Spinal cord (tissue), 10 donors: ENCODE data around the gene RIPPLY1. TPM values are rescaled to one million over a fixed set of nuclear protein-coding genes. Genes with fewer than 3 reads are reported as not detected.

Experiments
- DNase-seq, 6 donors: peaks; one replicate each; pipeline versions ENCODE4 v3.0.0 to v3.0.0-alpha.2; 2013 to 2015; ENCODE audit warnings: low spot score in 6 of 6, low read depth in 4 of 6
- H3K27ac ChIP-seq: one replicate; pipeline ENCODE4 v1.5.1; 2013; ENCODE audit warnings: low read depth, low read length, control low read depth
- H3K27me3 ChIP-seq: one replicate; pipeline ENCODE4 v1.6.1; 2013; ENCODE audit warnings: low read length; ENCODE audit not compliant: control insufficient read depth, insufficient read depth
- H3K36me3 ChIP-seq: one replicate; pipeline ENCODE4 v1.6.1; 2013; ENCODE audit warnings: low read length; ENCODE audit not compliant: control insufficient read depth, insufficient read depth
- H3K4me1 ChIP-seq: one replicate; pipeline ENCODE4 v1.6.1; 2013; ENCODE audit warnings: low read length; ENCODE audit not compliant: control insufficient read depth, insufficient read depth
- H3K4me3 ChIP-seq: one replicate; pipeline ENCODE4 v1.5.1; 2013; ENCODE audit warnings: low read depth, low read length, control low read depth
- H3K9me3 ChIP-seq: one replicate; pipeline ENCODE4 v1.6.1; 2013; ENCODE audit warnings: low read length; ENCODE audit not compliant: control insufficient read depth, insufficient read depth
- WGBS: methylation state at CpG from one replicate; pipeline ENCODE4 v1.1.5; 2013; ENCODE audit warnings: missing lambda C conversion rate; ENCODE audit not compliant: insufficient coverage; 5-methylcytosine and 5-hydroxymethylcytosine counted together
- polyA plus RNA-seq, 2 donors: library from polyadenylated mRNA; unstranded; fragments of 120-200 nt; gene quantifications; one replicate each; pipeline ENCODE4 v1.2.1, GENCODE V29; 2013; ENCODE audit not compliant: insufficient read length in 2 of 2
- total RNA-seq, 2 donors: library from RNA; depleted of rRNA in 1 of 2; stranded (reverse); fragments of 120-200 nt in 1 of 2; fragments of >200 nt in 1 of 2; gene quantifications; one replicate each; pipeline versions ENCODE4 v1.2.3 to v1.2.4, GENCODE V29; 2013 to 2014
- donor health status: healthy.

Gene RIPPLY1
- total and polyA plus RNA-seq, 4 donors, result 0.18 to 0.28 TPM; not detected in 2

- no peaks in the 10 kb centered on the region for H3K36me3 ChIP-seq
- no peak within 1 kb of the TSS for H3K27ac ChIP-seq
- no peaks in the 10 kb centered on the region for H3K9me3 ChIP-seq
- peaks cover 22% of the 10 kb centered on the region for H3K27me3 ChIP-seq
- DNase-seq, result peak in 1 of 6 donors; percentile 30
- H3K4me3 ChIP-seq, result no peak within 1 kb of the TSS
- H3K4me1 ChIP-seq, result peaks cover 4% of the 10 kb centered on the region
- WGBS, result no CpG with 5 or more reads among the region's 2 CpGs
Measured at GRCh38 chrX:106919932-106920452, 16.9 kb upstream of the RIPPLY1 start, which contains the start of gene CLDN2. Gene CLDN2, plus strand, starts transcription at chrX:106920402. Its CDS starts 7,827 bp downstream, at chrX:106928229.

- Histone ChIP-seq H3K9me3 (no peaks in the 10 kb centered on the region), H3K36me3 (no peaks in the 10 kb centered on the region), H3K4me3 (no peak overlapping the region), H3K4me1 (peaks cover 4% of the 10 kb centered on the region), H3K27me3 (peaks cover 22% of the 10 kb centered on the region), H3K27ac (no peak overlapping the region)
- DNase-seq, result no peak
- WGBS, result 45% methylated on average over 5 of the region's 6 CpGs
Measured at GRCh38 chrX:106917830-106918500, 14.8 kb upstream of the RIPPLY1 start.

- 100% methylated on average over 1 of the region's 2 CpGs for WGBS
- H3K27me3 ChIP-seq, result peaks cover 25% of the 10 kb centered on the region
Measured at GRCh38 chrX:106912864-106913263, 9.7 kb upstream of the RIPPLY1 start.

GRCh38 chrX:106906361-106906760, 3.2 kb upstream of the RIPPLY1 start:
- Histone ChIP-seq H3K36me3 (no peaks in the 10 kb centered on the region), H3K27ac (no peak overlapping the region), H3K27me3 (peaks cover 20% of the 10 kb centered on the region), H3K9me3 (no peaks in the 10 kb centered on the region), H3K4me1 (peaks cover 16% of the 10 kb centered on the region), H3K4me3 (no peak overlapping the region)
- DNase-seq, result no peak
- WGBS, result 56% methylated on average over 6 of the region's 6 CpGs

More at GRCh38 chrX:106912864-106913263, 9.7 kb upstream of the RIPPLY1 start:
- H3K27ac ChIP-seq, result no peak overlapping the region
- no peaks in the 10 kb centered on the region for H3K9me3 ChIP-seq
- H3K36me3 ChIP-seq, result no peaks in the 10 kb centered on the region
- no peaks in the 10 kb centered on the region for H3K4me1 ChIP-seq
- no peak for DNase-seq
- H3K4me3 ChIP-seq, result no peak overlapping the region

- H3K27ac ChIP-seq, result no peak overlapping the region
- no peak overlapping the region for H3K4me3 ChIP-seq
- H3K9me3 ChIP-seq, result no peaks in the 10 kb centered on the region
- H3K36me3 ChIP-seq, result no peaks in the 10 kb centered on the region
- peaks cover 20% of the 10 kb centered on the region for H3K27me3 ChIP-seq
- H3K4me1 ChIP-seq, result peaks cover 16% of the 10 kb centered on the region
- no peak for DNase-seq
- WGBS, result 57% methylated on average over 1 of the region's 5 CpGs
Measured at GRCh38 chrX:106905064-106905708, 2.0 kb upstream of the RIPPLY1 start.

- Histone ChIP-seq H3K9me3 (no peaks in the 10 kb centered on the region), H3K4me3 (no peak overlapping the region), H3K4me1 (peaks cover 16% of the 10 kb centered on the region), H3K36me3 (no peaks in the 10 kb centered on the region), H3K27me3 (peaks cover 14% of the 10 kb centered on the region), H3K27ac (no peak overlapping the region)
- 71% methylated on average over 4 of the region's 5 CpGs for WGBS
- no peak for DNase-seq
Measured at GRCh38 chrX:106903856-106904528, 851 bp upstream of the RIPPLY1 start.

GRCh38 chrX:106902684-106903083, 457 bp downstream of the RIPPLY1 start:
- no peak for DNase-seq
- WGBS, result 80% methylated on average over 1 of the region's 2 CpGs
- H3K27me3 ChIP-seq, result peaks cover 12% of the 10 kb centered on the region

GRCh38 chrX:106901781-106902219, 1.3 kb downstream of the RIPPLY1 start:
- Histone ChIP-seq H3K27ac (no peak overlapping the region), H3K4me3 (no peak overlapping the region), H3K9me3 (no peaks in the 10 kb centered on the region), H3K4me1 (peaks cover 16% of the 10 kb centered on the region), H3K36me3 (no peaks in the 10 kb centered on the region), H3K27me3 (peaks cover 12% of the 10 kb centered on the region)
- DNase-seq, result no peak
- 65% methylated on average over 2 of the region's 4 CpGs for WGBS

More at GRCh38 chrX:106902684-106903083, 457 bp downstream of the RIPPLY1 start:
- no peak overlapping the region for H3K27ac ChIP-seq
- no peaks in the 10 kb centered on the region for H3K9me3 ChIP-seq
- no peaks in the 10 kb centered on the region for H3K36me3 ChIP-seq
- H3K4me3 ChIP-seq, result no peak overlapping the region
- peaks cover 16% of the 10 kb centered on the region for H3K4me1 ChIP-seq

- Histone ChIP-seq H3K36me3 (no peaks in the 10 kb centered on the region), H3K9me3 (no peaks in the 10 kb centered on the region), H3K27ac (no peak overlapping the region), H3K27me3 (peaks cover 12% of the 10 kb centered on the region), H3K4me1 (peaks cover 14% of the 10 kb centered on the region), H3K4me3 (no peak overlapping the region)
- no peak for DNase-seq
- 95% methylated on average over 2 of the region's 3 CpGs for WGBS
Measured at GRCh38 chrX:106901341-106901740, 1.8 kb downstream of the RIPPLY1 start.
